Nephron progenitor cell (in vitro differentiated cells): ENCODE results near the gene DPYSL4.
A peak's percentile ranks its signal among the peaks of the same experiment; 100 is the strongest.

Source experiments
- DNase-seq: peaks from one replicate; pipeline ENCODE4 v3.0.0; 2021
- H3K27ac Mint-ChIP-seq: 2 replicates; pipeline ENCODE4 v1.8.0; 2021; ENCODE audit warnings: mild to moderate bottlenecking, moderate library complexity, mixed read lengths
- H3K27me3 Mint-ChIP-seq: 2 replicates; pipeline ENCODE4 v1.8.0; 2021; ENCODE audit warnings: mild to moderate bottlenecking, low read depth, mixed read lengths; ENCODE audit not compliant: poor library complexity
- H3K36me3 Mint-ChIP-seq: 2 replicates; pipeline ENCODE4 v1.8.0; 2021; ENCODE audit warnings: low read depth, mixed read lengths
- H3K4me1 Mint-ChIP-seq: 2 replicates; pipeline ENCODE4 v1.8.0; 2021; ENCODE audit warnings: mixed read lengths
- H3K4me3 Mint-ChIP-seq: 2 replicates; pipeline ENCODE4 v1.8.0; 2021; ENCODE audit warnings: mild to moderate bottlenecking, moderate library complexity, mixed read lengths
- H3K9me3 Mint-ChIP-seq: 2 replicates; pipeline ENCODE4 v1.8.0; 2021; ENCODE audit warnings: mild to moderate bottlenecking, moderate library complexity, mixed read lengths
- TF ChIP-seq, protein P1 (sequence below): fragments of 200-600 bp; sonication (generic); IDR thresholded peaks from 2 replicates; pipeline ENCODE4 v1.5.0; 2021; ENCODE audit warnings: antibody characterized with exemption

The DPYSL4 gene

DNA sequence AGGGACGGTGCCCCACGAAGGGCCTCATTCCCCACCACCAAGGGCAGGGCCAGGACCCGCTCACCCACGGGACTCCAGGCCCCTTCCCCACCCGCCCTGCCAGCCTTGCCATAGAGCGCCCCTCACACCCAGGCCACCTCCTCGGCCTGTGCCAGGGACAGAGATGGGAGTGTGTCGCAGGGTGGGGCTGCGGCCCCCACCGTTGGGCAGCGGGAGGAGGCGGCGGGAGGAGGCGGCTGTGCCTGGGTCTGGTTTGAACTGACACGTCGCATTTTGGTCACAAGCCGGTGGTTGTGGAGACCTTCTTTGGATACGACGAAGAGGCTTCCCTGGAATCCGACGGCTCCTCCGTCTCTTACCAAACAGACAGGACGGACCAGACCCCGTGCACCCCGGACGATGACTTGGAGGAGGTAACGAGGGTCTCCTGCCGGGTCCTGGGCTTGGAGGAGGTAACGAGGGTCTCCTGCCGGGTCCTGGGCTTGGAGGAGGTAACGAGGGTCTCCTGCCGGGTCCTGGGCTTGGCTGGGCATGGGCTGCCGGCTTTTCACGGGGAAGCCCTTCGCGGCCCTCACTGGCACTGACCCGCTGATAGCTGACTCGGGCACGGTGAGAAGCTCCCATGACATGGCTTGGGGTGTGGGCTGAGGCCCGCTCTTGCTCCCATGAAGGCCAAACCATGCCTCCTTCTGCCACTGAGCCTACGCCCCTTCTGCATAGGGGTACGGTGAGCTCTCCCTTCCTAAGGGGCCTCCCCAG is 46.4 kb upstream of the DPYSL4 start:
- Mint-ChIP-seq H3K4me1 (peaks cover 6% of the 10 kb centered on the region), H3K27me3 (peaks cover 8% of the 10 kb centered on the region), H3K36me3 (no peaks in the 10 kb centered on the region), H3K27ac (no peak overlapping the region), H3K4me3 (no peak overlapping the region), H3K9me3 (no peaks in the 10 kb centered on the region)
- TF ChIP-seq, protein P1, sequence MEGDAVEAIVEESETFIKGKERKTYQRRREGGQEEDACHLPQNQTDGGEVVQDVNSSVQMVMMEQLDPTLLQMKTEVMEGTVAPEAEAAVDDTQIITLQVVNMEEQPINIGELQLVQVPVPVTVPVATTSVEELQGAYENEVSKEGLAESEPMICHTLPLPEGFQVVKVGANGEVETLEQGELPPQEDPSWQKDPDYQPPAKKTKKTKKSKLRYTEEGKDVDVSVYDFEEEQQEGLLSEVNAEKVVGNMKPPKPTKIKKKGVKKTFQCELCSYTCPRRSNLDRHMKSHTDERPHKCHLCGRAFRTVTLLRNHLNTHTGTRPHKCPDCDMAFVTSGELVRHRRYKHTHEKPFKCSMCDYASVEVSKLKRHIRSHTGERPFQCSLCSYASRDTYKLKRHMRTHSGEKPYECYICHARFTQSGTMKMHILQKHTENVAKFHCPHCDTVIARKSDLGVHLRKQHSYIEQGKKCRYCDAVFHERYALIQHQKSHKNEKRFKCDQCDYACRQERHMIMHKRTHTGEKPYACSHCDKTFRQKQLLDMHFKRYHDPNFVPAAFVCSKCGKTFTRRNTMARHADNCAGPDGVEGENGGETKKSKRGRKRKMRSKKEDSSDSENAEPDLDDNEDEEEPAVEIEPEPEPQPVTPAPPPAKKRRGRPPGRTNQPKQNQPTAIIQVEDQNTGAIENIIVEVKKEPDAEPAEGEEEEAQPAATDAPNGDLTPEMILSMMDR, result no peak
- no peak for DNase-seq

DNA sequence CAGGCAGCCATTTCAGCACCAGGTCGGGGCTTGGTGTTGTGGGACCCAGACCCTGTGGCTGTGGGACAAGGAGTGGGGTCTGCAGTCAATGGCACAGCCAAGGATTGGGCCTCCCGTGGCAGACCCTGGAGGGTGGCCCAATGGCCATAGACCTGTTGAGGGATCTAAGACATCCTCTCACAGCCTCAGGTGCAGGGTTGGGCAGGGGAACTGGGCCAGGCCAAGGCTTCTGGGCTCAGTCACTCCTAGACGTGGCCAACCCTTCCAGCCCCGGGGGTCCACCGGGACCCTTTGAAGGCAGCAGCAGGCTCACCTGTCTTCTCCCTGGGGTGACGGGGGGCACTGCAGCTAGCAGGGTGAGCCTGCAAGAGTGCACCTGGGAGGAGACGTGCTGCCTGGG is 45.7 kb upstream of the DPYSL4 start:
- Mint-ChIP-seq H3K4me1 (peaks cover 6% of the 10 kb centered on the region), H3K27ac (no peak overlapping the region), H3K9me3 (no peaks in the 10 kb centered on the region), H3K27me3 (peaks cover 8% of the 10 kb centered on the region), H3K36me3 (no peaks in the 10 kb centered on the region), H3K4me3 (no peak overlapping the region)
- no peak for DNase-seq
- TF ChIP-seq, protein P1, result no peak

DNA sequence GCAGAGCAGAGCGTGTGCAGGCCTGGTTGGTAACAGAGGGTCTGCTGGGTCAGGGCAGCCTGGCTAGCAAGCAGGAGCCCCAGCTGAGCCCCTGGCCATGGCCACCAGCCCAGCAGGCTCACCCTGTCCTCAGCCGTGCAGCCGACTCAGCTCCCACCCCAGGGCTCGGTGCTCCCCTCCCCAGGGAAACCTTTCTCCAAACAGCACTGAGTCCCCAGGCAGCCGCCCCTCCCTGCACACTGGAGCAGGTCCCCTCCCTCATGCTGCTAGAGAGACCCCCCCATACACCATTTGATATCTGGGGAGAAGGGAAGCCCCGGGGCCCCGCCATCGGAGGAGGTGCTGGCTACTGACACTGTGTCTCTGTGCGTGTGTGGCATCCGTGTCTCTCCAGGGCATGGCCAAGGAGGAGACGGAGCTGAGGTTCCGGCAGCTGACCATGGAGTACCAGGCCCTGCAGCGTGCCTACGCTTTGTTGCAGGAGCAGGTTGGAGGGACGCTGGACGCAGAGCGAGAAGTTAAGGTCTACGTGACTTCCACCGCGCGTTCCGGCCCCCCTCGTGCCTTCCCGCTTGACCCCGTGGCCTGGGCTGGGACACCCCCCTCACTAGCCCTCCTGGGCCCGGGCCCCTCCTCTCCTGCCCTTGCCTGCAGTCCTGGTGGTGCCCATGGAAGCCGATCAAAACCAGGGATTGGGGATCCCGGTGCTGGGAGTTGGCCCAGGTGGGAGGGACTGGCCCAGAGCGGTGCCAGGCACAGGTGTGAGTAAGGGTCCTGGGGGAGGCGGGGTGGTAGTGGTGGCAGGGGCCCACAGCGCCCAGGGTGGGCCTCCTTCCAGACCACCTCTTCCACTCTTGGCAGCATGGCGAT is 45.0 kb upstream of the DPYSL4 start:
- no peak overlapping the region for H3K27ac Mint-ChIP-seq
- H3K9me3 Mint-ChIP-seq, result no peaks in the 10 kb centered on the region
- H3K27me3 Mint-ChIP-seq, result peaks cover 8% of the 10 kb centered on the region
- H3K4me1 Mint-ChIP-seq, result peaks cover 6% of the 10 kb centered on the region
- no peak overlapping the region for H3K4me3 Mint-ChIP-seq
- DNase-seq, result no peak
- TF ChIP-seq, protein P1, result no peak
- no peaks in the 10 kb centered on the region for H3K36me3 Mint-ChIP-seq

DNA sequence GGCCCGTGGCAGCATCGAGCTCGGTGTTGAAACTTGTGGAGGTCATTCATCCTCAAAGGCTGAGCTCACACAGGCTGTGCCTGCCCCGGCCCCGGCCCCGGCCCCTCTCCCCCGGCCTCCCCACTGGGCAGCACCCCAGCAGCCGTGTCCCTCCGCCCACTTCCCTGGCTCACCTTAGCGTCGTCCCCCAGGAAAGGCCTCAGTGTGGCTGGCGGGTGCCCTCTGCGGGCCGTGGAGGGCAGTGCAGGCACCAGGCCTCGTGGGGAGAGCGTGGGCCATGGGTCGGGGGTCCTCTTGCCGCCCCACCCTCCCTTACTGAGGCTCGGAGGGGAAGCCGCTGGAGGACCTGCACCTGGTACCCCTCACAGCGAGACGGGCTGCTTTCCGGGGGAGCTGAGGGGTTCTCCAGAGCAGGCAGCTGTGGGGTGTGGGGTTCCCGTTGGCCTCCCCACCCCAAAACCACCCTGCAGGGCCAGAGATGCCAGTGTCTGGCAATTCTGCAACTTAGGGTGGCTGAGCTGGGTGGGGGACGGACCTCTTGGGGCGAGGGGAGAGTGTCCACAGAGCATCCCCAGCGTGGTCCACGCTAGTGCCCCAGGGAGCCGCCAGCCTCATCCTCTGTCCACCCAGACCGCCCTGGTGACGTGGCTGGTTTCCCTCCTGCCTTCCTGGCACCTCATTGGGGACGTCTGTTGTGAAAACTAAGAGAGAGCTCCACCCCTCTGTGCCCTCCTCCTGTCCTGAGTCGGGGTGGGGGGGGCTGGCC is 44.2 kb upstream of the DPYSL4 start:
- peaks cover 6% of the 10 kb centered on the region for H3K4me1 Mint-ChIP-seq
- H3K27me3 Mint-ChIP-seq, result peaks cover 8% of the 10 kb centered on the region
- no peaks in the 10 kb centered on the region for H3K9me3 Mint-ChIP-seq
- no peak overlapping the region for H3K4me3 Mint-ChIP-seq
- no peaks in the 10 kb centered on the region for H3K36me3 Mint-ChIP-seq
- DNase-seq, result peak; percentile 80
- no peak overlapping the region for H3K27ac Mint-ChIP-seq
- TF ChIP-seq, protein P1, result peak; percentile 93

DNA sequence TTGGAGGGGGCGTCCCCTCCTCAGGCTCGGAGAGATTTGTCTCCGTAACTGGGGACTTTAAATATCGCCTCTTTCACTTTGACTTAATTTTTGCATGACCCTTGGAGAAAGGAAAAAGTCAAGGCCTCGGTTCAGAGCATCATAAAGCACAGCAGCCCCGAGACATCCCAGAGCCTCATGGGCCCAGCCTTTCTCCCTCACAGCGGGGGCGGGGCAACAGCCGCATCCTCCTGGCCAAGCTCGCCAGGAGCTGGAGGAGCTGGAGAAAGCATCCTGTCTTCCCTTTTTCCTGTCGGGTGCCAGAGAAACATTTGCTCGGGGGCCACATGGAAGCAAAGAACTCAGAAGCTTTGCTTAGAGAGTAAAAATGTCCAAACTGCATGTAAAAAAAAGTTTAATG is 43.6 kb upstream of the DPYSL4 start:
- Mint-ChIP-seq H3K27me3 (peaks cover 8% of the 10 kb centered on the region), H3K4me1 (peaks cover 6% of the 10 kb centered on the region), H3K4me3 (no peak overlapping the region), H3K36me3 (no peaks in the 10 kb centered on the region), H3K27ac (no peak overlapping the region), H3K9me3 (no peaks in the 10 kb centered on the region)
- TF ChIP-seq, protein P1, result no peak
- DNase-seq, result peak; percentile 47
